K562 (cell line): Measurements from ENCODE around the gene OVCA2. TPM values are rescaled to one million over a fixed set of nuclear protein-coding genes. Genes with fewer than 3 reads are reported as not detected.

Experiments
- AFF4 ChIP-seq: sonication (generic); formaldehyde crosslinking; IDR thresholded peaks from 2 replicates; pipeline ENCODE4 v1.8.0; 2023; ENCODE audit warnings: mild to moderate bottlenecking, missing genetic modification reagents
- ATF7 ChIP-seq: fragments of 450-650 bp; IDR thresholded peaks from 2 replicates; pipeline ENCODE4 v1.7.1; 2014; ENCODE audit warnings: mild to moderate bottlenecking, moderate library complexity
- E2F1 ChIP-seq: sonication (generic); formaldehyde crosslinking; IDR thresholded peaks from 2 replicates; pipeline ENCODE4 v1.8.1; 2023; ENCODE audit warnings: mild to moderate bottlenecking, missing genetic modification reagents, moderate library complexity
- KDM4B ChIP-seq, 2 experiments: fragments of 450-650 bp in 1 of 2; sonication (generic) in 1 of 2; IDR thresholded peaks; 2 replicates each; pipeline ENCODE4 v1.6.1; 2016 to 2017; ENCODE audit warnings: borderline replicate concordance in 2 of 2, antibody characterized with exemption in 1 of 2, low read depth in 1 of 2, mild to moderate bottlenecking in 1 of 2
- L3MBTL2 ChIP-seq: fragments of 450-650 bp; IDR thresholded peaks from 2 replicates; pipeline ENCODE4 v1.6.1; 2016; ENCODE audit warnings: mild to moderate bottlenecking, moderate library complexity
- MBD1 ChIP-seq: fragments of 250-450 bp; sonication (Bioruptor Pico); IDR thresholded peaks from 2 replicates; pipeline ENCODE4 v1.8.0; 2022; ENCODE audit warnings: inconsistent platforms
- NFRKB ChIP-seq: fragments of 450-650 bp; IDR thresholded peaks from 2 replicates; pipeline ENCODE4 v1.6.1; 2016; ENCODE audit warnings: low read depth
- PHB2 ChIP-seq: fragments of 450-650 bp; IDR thresholded peaks from 2 replicates; pipeline ENCODE4 v1.6.1; 2017; ENCODE audit warnings: low read depth
- PHF20 ChIP-seq: fragments of 450-650 bp; IDR thresholded peaks from 2 replicates; pipeline ENCODE4 v1.6.1; 2018; ENCODE audit not compliant: partially characterized antibody
- RFX1 ChIP-seq: fragments of 450-650 bp; IDR thresholded peaks from 2 replicates; pipeline ENCODE4 v1.6.1; 2016; ENCODE audit warnings: mild to moderate bottlenecking, moderate library complexity
- SRF ChIP-seq, 2 experiments: fragments of 250-450, 450-650 bp in 1 of 2; sonication (Bioruptor Pico) in 1 of 2; sonication (generic) in 1 of 2; formaldehyde crosslinking; IDR thresholded peaks; 2 replicates each; pipeline versions ENCODE4 v1.5.0 to v1.5.1; 2020 to 2022; ENCODE audit warnings: mild to moderate bottlenecking in 1 of 2, missing genetic modification reagents in 1 of 2
- TSC22D4 ChIP-seq: fragments of 450-650 bp; IDR thresholded peaks from 2 replicates; pipeline ENCODE4 v1.6.1; 2016; ENCODE audit warnings: missing genetic modification characterization, missing biosample characterization, control low read depth
- ZBED1 ChIP-seq: IDR thresholded peaks from 2 replicates; pipeline ENCODE4 v1.6.1; 2014
- ZNF75A ChIP-seq: fragments of 450-650 bp; formaldehyde crosslinking; IDR thresholded peaks from 2 replicates; pipeline ENCODE4 v1.4.0; 2020; ENCODE audit warnings: mild to moderate bottlenecking
- polyA plus RNA-seq, 8 experiments: library from polyadenylated mRNA; depleted of rRNA in 4 of 8; stranded (reverse) in 5 of 8; unstranded in 3 of 8; fragments of >200 nt; fragmentation: Nextera tagmentation in 2 of 8; fragmentation: Illumina TruSeq in 1 of 8; extraction: Ambion mirVana in 2 of 8; extraction: Trizol in 1 of 8; gene quantifications; 2 replicates each; pipeline versions ENCODE4 v1.2.1 to v1.2.3, GENCODE V29; 2011 to 2014; ENCODE audit warnings: inconsistent platforms in 1 of 8, missing spikeins in 1 of 8
- total RNA-seq, 7 experiments: library from RNA; depleted of rRNA in 6 of 7; stranded (reverse); fragments of >200 nt in 6 of 7; fragmentation: Illumina TruSeq in 2 of 7; extraction: Trizol in 2 of 7; gene quantifications; 2 replicates each; pipeline versions ENCODE4 v1.2.1 to v1.2.3, GENCODE V29; 2011 to 2021; ENCODE audit warnings: low replicate concordance in 1 of 7
- TF ChIP-seq, protein P1 (sequence below): fragments of 200-800 bp; sonication (Bioruptor generic); IDR thresholded peaks from 2 replicates; pipeline ENCODE4 v1.6.1; 2016; ENCODE audit warnings: missing genetic modification characterization, missing compliant biosample characterization

Gene OVCA2
- total and polyA plus RNA-seq, 9 of the 15 experiments (the other 6 are each of a cell fraction or from before 2014, with no cell fraction given) = 3.0 to 23.7 (median 14.1) TPM

DNA sequence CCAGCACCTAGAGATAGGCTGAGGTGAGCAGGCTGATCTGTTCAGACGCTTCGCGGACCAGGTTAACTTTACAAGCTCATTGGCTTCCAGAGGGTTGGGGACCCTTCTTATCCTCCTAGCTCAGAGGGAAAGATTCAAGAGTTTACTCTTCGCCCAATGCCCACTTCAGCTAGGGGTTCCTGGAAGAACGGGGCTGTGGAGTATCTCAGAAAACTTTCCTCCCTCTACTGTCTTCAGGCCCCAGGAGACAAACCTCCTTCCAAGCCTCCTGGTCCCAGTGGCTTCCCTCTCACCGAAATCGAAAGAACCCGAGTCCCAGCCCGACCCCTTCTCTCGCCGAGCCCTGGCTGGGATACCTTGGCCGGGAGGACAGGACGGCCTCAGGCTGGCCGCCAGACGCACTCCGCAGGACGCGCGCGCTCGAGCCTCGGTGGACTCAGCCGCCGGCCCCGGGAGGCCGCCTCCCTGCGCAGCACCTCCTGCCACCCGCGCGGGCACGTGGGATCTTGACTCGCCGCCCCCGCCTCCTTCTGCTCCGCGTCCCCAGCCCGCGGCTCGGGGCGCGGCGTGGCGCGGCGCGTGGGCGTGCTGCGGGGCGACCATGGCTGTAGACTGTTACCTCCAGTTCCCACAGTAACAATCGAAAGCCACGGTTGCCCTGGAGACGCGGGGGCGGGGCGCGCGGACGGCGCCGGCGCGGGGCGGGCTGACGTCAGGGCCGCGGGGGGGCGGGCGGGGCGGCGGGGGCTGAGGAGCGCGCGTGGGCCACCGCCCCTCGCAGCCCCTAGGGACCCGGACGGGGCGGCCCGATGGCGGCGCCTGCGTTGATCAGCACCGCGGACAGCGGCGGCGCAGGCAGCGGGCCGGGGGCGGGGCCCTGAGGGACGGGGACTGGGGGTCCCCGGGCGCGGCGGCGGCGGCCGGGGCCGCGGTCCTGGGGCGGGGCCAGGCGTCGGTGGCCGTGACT, 7.8 kb downstream of the OVCA2 start (continued):
- TF ChIP-seq MBD1 (CRISPR knock-in tag) (no peak), SRF (CRISPR knock-in tag; IDR thresholded peaks at IDR 0.05) (no peak), ZBED1 (no peak), E2F1 (CRISPR knock-in tag) (no peak), TSC22D4 (tag) (no peak), RFX1 (peak; percentile 63), ZNF75A (CRISPR knock-in tag) (no peak), KDM4B (IDR thresholded peaks at IDR 0.05; ENCODE audit: borderline replicate concordance in 2 of 2, low read depth in 1 of 2) (no peak), L3MBTL2 (peak; percentile 12; the same call in 1 of the 2 replicates), AFF4 (no peak), ATF7 (0 out of 2 replicates have a peak, but pooled peaks have one; percentile 10), PHB2 (no peak), NFRKB (no peak), PHF20 (no peak)
- TF ChIP-seq, protein P1, sequence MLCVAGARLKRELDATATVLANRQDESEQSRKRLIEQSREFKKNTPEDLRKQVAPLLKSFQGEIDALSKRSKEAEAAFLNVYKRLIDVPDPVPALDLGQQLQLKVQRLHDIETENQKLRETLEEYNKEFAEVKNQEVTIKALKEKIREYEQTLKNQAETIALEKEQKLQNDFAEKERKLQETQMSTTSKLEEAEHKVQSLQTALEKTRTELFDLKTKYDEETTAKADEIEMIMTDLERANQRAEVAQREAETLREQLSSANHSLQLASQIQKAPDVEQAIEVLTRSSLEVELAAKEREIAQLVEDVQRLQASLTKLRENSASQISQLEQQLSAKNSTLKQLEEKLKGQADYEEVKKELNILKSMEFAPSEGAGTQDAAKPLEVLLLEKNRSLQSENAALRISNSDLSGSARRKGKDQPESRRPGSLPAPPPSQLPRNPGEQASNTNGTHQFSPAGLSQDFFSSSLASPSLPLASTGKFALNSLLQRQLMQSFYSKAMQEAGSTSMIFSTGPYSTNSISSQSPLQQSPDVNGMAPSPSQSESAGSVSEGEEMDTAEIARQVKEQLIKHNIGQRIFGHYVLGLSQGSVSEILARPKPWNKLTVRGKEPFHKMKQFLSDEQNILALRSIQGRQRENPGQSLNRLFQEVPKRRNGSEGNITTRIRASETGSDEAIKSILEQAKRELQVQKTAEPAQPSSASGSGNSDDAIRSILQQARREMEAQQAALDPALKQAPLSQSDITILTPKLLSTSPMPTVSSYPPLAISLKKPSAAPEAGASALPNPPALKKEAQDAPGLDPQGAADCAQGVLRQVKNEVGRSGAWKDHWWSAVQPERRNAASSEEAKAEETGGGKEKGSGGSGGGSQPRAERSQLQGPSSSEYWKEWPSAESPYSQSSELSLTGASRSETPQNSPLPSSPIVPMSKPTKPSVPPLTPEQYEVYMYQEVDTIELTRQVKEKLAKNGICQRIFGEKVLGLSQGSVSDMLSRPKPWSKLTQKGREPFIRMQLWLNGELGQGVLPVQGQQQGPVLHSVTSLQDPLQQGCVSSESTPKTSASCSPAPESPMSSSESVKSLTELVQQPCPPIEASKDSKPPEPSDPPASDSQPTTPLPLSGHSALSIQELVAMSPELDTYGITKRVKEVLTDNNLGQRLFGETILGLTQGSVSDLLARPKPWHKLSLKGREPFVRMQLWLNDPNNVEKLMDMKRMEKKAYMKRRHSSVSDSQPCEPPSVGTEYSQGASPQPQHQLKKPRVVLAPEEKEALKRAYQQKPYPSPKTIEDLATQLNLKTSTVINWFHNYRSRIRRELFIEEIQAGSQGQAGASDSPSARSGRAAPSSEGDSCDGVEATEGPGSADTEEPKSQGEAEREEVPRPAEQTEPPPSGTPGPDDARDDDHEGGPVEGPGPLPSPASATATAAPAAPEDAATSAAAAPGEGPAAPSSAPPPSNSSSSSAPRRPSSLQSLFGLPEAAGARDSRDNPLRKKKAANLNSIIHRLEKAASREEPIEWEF (CRISPR knock-in tag) = no peak
